ENCODE results near the gene GFRA1. TPM values are rescaled to one million over a fixed set of nuclear protein-coding genes. Genes with fewer than 3 reads are reported as not detected.

GFRA1 gene
- total and polyA plus RNA-seq, 2 of the 4 experiments (the other 2 are of a cell fraction), result 9.1 to 9.3 TPM

GRCh38 chr10:116151076-116151475 lies 121.9 kb downstream of the GFRA1 start:
- no peaks in the 10 kb centered on the region for H4K20me1 ChIP-seq (ENCODE audit: insufficient read depth, low read length)
- H3K4me2 ChIP-seq (ENCODE audit: low read depth, low read length), result no peak overlapping the region
- H3K27ac ChIP-seq (ENCODE audit: insufficient read depth, low read length), result no peak overlapping the region
- dilution Hi-C loops (cut with HindIII; ENCODE audit: low sequenced_read_pairs, unreplicated experiment) (no loop called here), in situ Hi-C loops (cut with MboI; ENCODE audit: low sequenced_read_pairs) (no loop called here), intact Hi-C loops (cut with micrococcal nuclease) (no loop called here)
- no peak overlapping the region for H3K18ac ChIP-seq (ENCODE audit: low read depth, low read length)
- H3K4me3 ChIP-seq (ENCODE audit: insufficient read depth, low read depth, low read length), result no peak overlapping the region
- no peaks in the 10 kb centered on the region for H3K9me3 ChIP-seq (ENCODE audit: control insufficient read depth, insufficient read depth, low read length)
- H4K8ac ChIP-seq (ENCODE audit: low read depth in 2 of 2, low read length in 2 of 2), result no peak overlapping the region
- ChIA-PET POLR2A (ENCODE audit: unreplicated experiment) (no interaction called here), CTCF (no interaction called here)
- no peak for DNase-seq
- H3K36me3 ChIP-seq (ENCODE audit: control insufficient read depth, insufficient read depth, low read length), result no peaks in the 10 kb centered on the region
- no peak for ATAC-seq (ENCODE audit: low read depth)
- no peak overlapping the region for H3K23ac ChIP-seq (ENCODE audit: low read depth, low read length)
- H3K14ac ChIP-seq (replicated peaks; ENCODE audit: low read depth, low read length), result no peak overlapping the region
- TF ChIP-seq CHD1 (IDR thresholded peaks at IDR 0.05; ENCODE audit: low read depth, low read length), result no peak
- TF ChIP-seq CTCF (conservative IDR thresholded peaks at IDR 0.05; ENCODE audit: low read depth, low read length), result no peak
- TF ChIP-seq MXI1 (IDR thresholded peaks at IDR 0.05; ENCODE audit: borderline replicate concordance, low read depth, low read length), result no peak
- TF ChIP-seq, protein P1, sequence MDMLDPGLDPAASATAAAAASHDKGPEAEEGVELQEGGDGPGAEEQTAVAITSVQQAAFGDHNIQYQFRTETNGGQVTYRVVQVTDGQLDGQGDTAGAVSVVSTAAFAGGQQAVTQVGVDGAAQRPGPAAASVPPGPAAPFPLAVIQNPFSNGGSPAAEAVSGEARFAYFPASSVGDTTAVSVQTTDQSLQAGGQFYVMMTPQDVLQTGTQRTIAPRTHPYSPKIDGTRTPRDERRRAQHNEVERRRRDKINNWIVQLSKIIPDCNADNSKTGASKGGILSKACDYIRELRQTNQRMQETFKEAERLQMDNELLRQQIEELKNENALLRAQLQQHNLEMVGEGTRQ (IDR thresholded peaks at IDR 0.05; ENCODE audit: low read depth, low read length), result no peak
- TF ChIP-seq MAFK (IDR thresholded peaks at IDR 0.05; ENCODE audit: low read depth, low read length), result no peak
- TF ChIP-seq BHLHE40 (IDR thresholded peaks at IDR 0.05; ENCODE audit: low read depth, low read length), result no peak
- no peak for TF ChIP-seq RAD21 (IDR thresholded peaks at IDR 0.05; ENCODE audit: low read length)
- TF ChIP-seq, protein P2, sequence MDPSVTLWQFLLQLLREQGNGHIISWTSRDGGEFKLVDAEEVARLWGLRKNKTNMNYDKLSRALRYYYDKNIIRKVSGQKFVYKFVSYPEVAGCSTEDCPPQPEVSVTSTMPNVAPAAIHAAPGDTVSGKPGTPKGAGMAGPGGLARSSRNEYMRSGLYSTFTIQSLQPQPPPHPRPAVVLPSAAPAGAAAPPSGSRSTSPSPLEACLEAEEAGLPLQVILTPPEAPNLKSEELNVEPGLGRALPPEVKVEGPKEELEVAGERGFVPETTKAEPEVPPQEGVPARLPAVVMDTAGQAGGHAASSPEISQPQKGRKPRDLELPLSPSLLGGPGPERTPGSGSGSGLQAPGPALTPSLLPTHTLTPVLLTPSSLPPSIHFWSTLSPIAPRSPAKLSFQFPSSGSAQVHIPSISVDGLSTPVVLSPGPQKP (IDR thresholded peaks at IDR 0.05; ENCODE audit: borderline replicate concordance, low read depth, low read length), result no peak
- TF ChIP-seq CEBPB (IDR thresholded peaks at IDR 0.05; ENCODE audit: low read depth, low read length), result no peak
- no peak for TF ChIP-seq RFX5 (IDR thresholded peaks at IDR 0.05; ENCODE audit: low read depth, low read length)
- no peak for TF ChIP-seq RCOR1 (IDR thresholded peaks at IDR 0.05; ENCODE audit: insufficient replicate concordance, low read length)
- no peak for TF ChIP-seq SMC3 (IDR thresholded peaks at IDR 0.05; ENCODE audit: low read depth, low read length)
- no peak for TF ChIP-seq MAZ (IDR thresholded peaks at IDR 0.05; ENCODE audit: borderline replicate concordance, low read depth, low read length)
- TF ChIP-seq FOS (IDR thresholded peaks at IDR 0.05; ENCODE audit: low read depth, low read length), result no peak
- no peak for TF ChIP-seq NFE2L2 (IDR thresholded peaks at IDR 0.05; ENCODE audit: low read depth, low read length)
- H2BK15ac ChIP-seq (ENCODE audit: low read depth, low read length), result no peak overlapping the region
- no peak overlapping the region for H2BK5ac ChIP-seq (ENCODE audit: low read depth, low read length, poor library complexity, severe bottlenecking)
- H4K5ac ChIP-seq (ENCODE audit: low read depth, low read length), result no peak overlapping the region
- no peak overlapping the region for H3K56ac ChIP-seq (ENCODE audit: extremely low read depth, insufficient read depth, low read length)
- no peak overlapping the region for H4K91ac ChIP-seq (ENCODE audit: insufficient read depth, low read depth, low read length)
- no peaks in the 10 kb centered on the region for H3K27me3 ChIP-seq (ENCODE audit: control insufficient read depth, insufficient read depth, low read length)
- no peaks in the 10 kb centered on the region for H3K9me1 ChIP-seq (ENCODE audit: insufficient read depth, low read length)
- no peak overlapping the region for H2AK9ac ChIP-seq (replicated peaks; ENCODE audit: low read depth, low read length, poor library complexity)
- H2BK120ac ChIP-seq (ENCODE audit: low read depth, low read length), result no peak overlapping the region
- no peak overlapping the region for H2BK20ac ChIP-seq (ENCODE audit: low read depth, low read length)
- H3K4me1 ChIP-seq (ENCODE audit: control insufficient read depth, insufficient read depth, low read length), result no peaks in the 10 kb centered on the region
- H2AFZ ChIP-seq (replicated peaks; ENCODE audit: low read length, poor library complexity), result no peak overlapping the region
- no peak overlapping the region for H3K4ac ChIP-seq (ENCODE audit: low read depth, low read length)
- H3K79me1 ChIP-seq (ENCODE audit: low read depth in 1 of 2, low read length in 2 of 2), result no peaks in the 10 kb centered on the region
- BruUV-seq (replicated peaks), result no TSS peak
- H2AK5ac ChIP-seq (ENCODE audit: low read depth, low read length), result no peak overlapping the region
- H3K9ac ChIP-seq (ENCODE audit: low read depth, low read length), result no peak overlapping the region
